HG03045 (cell line): Measurements from ENCODE around the gene SWI5.
A peak's percentile ranks its signal among the peaks of the same experiment; 100 is the strongest.

ENCODE experiments used
- ATAC-seq: cut with Tn5 transposase; IDR thresholded peaks from one replicate; pipeline ENCODE4 v1.9.1; 2021; ENCODE audit warnings: mild to moderate bottlenecking, moderate library complexity; ENCODE audit not compliant: unreplicated experiment

The SWI5 gene

DNA sequence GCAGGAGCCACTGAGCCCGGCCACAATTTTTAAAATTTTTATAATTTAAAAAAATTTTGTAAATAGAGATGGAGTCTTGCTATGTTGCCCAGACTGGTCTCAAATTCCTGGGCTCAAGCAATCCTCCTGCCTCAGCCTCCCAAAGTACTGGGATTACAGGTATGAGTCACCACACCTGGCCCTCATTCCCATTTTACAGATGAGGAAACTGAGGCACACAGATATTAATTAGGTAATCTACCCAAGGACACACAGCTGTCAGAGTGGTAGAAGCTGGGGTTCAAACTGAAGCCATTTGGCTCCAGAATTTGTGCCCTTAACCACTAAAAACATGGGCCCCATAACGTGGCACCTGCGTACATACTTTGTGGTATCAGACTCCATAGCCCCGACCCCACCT lies 38.6 kb downstream of the SWI5 start:
- ATAC-seq, result no peak

GRCh38 chr9:128316421-128316820 lies 40.3 kb downstream of the SWI5 start:
- no peak for ATAC-seq

DNA sequence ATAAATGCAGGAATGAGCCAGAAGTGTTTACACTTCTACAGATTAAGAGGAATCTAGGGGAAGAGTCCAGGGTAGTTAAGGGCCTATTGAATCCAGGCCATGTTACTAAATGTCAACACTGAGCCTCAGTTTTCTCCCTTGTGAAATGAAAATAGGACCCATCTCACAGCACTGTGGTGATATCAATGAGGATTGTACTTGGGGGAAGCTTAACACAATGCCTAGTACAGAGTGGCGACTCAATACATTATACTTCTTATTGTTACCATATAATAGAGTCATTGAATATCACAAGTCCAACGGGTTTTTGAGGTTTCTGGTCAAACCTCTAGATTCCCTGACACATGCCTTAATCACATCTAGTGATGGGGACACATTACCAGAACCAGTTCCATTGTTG lies 41.6 kb downstream of the SWI5 start:
- ATAC-seq, result no peak

- ATAC-seq, result no peak
These were observed 45.3 kb downstream of the SWI5 start for GRCh38 chr9:128321343-128321742.

GRCh38 chr9:128321879-128322403 lies 45.9 kb downstream of the SWI5 start:
- peak; percentile 5 for ATAC-seq

- ATAC-seq, result peak; percentile 82
These were observed 46.5 kb downstream of the SWI5 start, which contains the start of the genes COQ4 and TRUB2 for GRCh38 chr9:128322404-128323211. TSS of gene COQ4 (plus strand) at chr9:128322839. CDS start at chr9:128322859, 20 bp downstream. TSS of gene TRUB2 (minus strand) at chr9:128322447. CDS start at chr9:128322408, 39 bp downstream.

DNA sequence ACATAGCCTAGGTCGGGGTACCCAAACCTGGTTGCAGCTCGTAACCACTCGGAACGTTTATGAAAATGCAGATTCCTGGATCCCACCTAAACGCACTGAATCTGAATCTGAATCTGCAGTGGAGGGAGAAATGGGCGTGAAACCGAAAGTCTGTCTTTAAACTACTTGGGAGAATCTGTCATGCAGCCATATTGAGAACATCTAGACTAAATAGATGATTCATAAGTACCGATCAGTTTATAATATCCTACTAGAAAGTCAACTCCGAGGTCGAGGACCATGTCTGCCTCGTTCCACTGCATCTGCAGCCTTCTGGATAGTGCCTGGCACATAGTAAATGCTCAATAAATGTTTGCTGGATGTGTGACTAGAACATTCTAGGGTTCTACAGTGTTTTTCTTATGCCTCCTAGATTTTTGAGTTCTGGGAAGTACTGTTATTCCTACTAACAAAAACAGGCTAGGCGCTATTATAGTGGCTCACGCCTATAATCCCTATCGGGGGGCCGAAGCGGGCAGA lies 47.2 kb downstream of the SWI5 start:
- ATAC-seq, result no peak

GRCh38 chr9:128323791-128324190 lies 47.7 kb downstream of the SWI5 start:
- no peak for ATAC-seq

GRCh38 chr9:128324401-128324800 lies 48.3 kb downstream of the SWI5 start:
- ATAC-seq, result no peak

- no peak for ATAC-seq
These were observed 49.6 kb downstream of the SWI5 start for GRCh38 chr9:128325629-128326028.

DNA sequence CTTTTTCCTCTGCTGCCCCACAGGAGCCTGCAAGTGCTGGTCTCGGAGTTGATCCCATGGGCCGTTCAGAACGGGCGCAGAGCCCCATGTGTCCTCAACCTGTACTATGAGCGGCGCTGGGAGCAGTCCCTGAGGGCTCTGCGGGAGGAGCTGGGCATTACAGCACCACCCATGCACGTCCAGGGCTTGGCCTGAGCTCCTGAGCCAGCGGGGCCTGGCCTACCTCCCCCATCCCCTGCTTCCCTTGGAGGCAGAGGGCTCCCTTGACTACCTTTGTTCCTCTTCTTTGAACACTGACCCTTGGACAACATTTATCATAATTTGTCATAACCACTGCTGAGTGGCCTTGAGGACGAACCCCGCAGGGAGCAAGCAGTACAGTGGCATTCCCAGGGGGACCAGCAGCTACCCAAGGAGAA lies 57.4 kb downstream of the SWI5 start:
- ATAC-seq, result no peak

GRCh38 chr9:128335161-128335560 lies 59.1 kb downstream of the SWI5 start:
- no peak for ATAC-seq

- ATAC-seq, result no peak
These were observed 59.8 kb downstream of the SWI5 start for GRCh38 chr9:128335914-128336313.

GRCh38 chr9:128337936-128338335 lies 61.9 kb downstream of the SWI5 start:
- ATAC-seq, result no peak
